ENCODE measurements around the gene PLCB4.

- no peak for TF ChIP-seq ZNF747 (tag by site-specific recombination; IDR thresholded peaks at IDR 0.05)
- TF ChIP-seq ZBTB8A (tag by site-specific recombination; IDR thresholded peaks at IDR 0.05) = no peak
- TF ChIP-seq ZNF776 (tag by site-specific recombination; IDR thresholded peaks at IDR 0.05; ENCODE audit: borderline replicate concordance) = no peak
- no peak for TF ChIP-seq PATZ1 (tag by site-specific recombination; IDR thresholded peaks at IDR 0.05)
- no peak for TF ChIP-seq ZFHX2 (tag by site-specific recombination; conservative IDR thresholded peaks at IDR 0.05)
- no peak for TF ChIP-seq ZNF114 (tag by site-specific recombination; IDR thresholded peaks at IDR 0.05)
- TF ChIP-seq CTCF (tag by site-specific recombination; IDR thresholded peaks at IDR 0.05) = no peak
- no peak for TF ChIP-seq ZNF423 (tag by site-specific recombination; IDR thresholded peaks at IDR 0.05)
- TF ChIP-seq SCRT1 (tag by site-specific recombination; IDR thresholded peaks at IDR 0.05; ENCODE audit: borderline replicate concordance) = no peak
Observed at GRCh38 chr20:9154464-9155024, 85.7 kb downstream of the PLCB4 start.

Measured in HEK293 (cell line).